IPS-15b (cell line): ENCODE measurements around the gene LTBR.
"Not testable (repeated sequence)": the region's sequence is repeated elsewhere in the genome, so short reads cannot be mapped to it uniquely, and the experiment has no call there.

Source experiments
- H3K27me3 ChIP-seq: one replicate; pipeline ENCODE4 v1.6.1; 2013; ENCODE audit warnings: low read length; ENCODE audit not compliant: control insufficient read depth, insufficient read depth
- H3K36me3 ChIP-seq: one replicate; pipeline ENCODE4 v1.6.1; 2013; ENCODE audit warnings: low read length; ENCODE audit not compliant: control insufficient read depth, insufficient read depth
- H3K4me1 ChIP-seq: one replicate; pipeline ENCODE4 v1.6.1; 2013; ENCODE audit warnings: mild to moderate bottlenecking, low read length; ENCODE audit not compliant: control insufficient read depth, insufficient read depth
- H3K4me3 ChIP-seq: one replicate; pipeline ENCODE4 v1.5.1; 2013; ENCODE audit warnings: low read depth, low read length
- H3K9ac ChIP-seq: one replicate; pipeline ENCODE4 v1.6.1; 2013; ENCODE audit warnings: low read depth, mild to moderate bottlenecking, low read length
- H3K9me3 ChIP-seq: one replicate; pipeline ENCODE4 v1.6.1; 2013; ENCODE audit warnings: mild to moderate bottlenecking, low read length; ENCODE audit not compliant: control insufficient read depth, insufficient read depth

LTBR gene

GRCh38 chr12:6426882-6427671, 43.1 kb downstream of the LTBR start:
- Histone ChIP-seq H3K36me3 (no peaks in the 10 kb centered on the region), H3K4me1 (no peaks in the 10 kb centered on the region), H3K4me3 (no peak overlapping the region), H3K27me3 (peaks cover 3% of the 10 kb centered on the region), H3K9me3 (no peaks in the 10 kb centered on the region), H3K9ac (no peak overlapping the region)

- H3K9me3 ChIP-seq, H3K4me1 ChIP-seq, H3K36me3 ChIP-seq, H3K9ac ChIP-seq, H3K4me3 ChIP-seq, H3K27me3 ChIP-seq: not testable (repeated sequence)
Observed at GRCh38 chr12:6427796-6428195, 43.8 kb downstream of the LTBR start.

- H3K36me3 ChIP-seq = no peaks in the 10 kb centered on the region
- H3K27me3 ChIP-seq = peaks cover 3% of the 10 kb centered on the region
- H3K4me1 ChIP-seq = no peaks in the 10 kb centered on the region
- H3K9ac ChIP-seq = no peak overlapping the region
- no peaks in the 10 kb centered on the region for H3K9me3 ChIP-seq
- no peak overlapping the region for H3K4me3 ChIP-seq
Observed at GRCh38 chr12:6428326-6428725, 44.4 kb downstream of the LTBR start.

- Histone ChIP-seq H3K27me3 (no peaks in the 10 kb centered on the region), H3K4me3 (no peak overlapping the region), H3K9ac (no peak overlapping the region), H3K9me3 (no peaks in the 10 kb centered on the region), H3K4me1 (peaks cover 10% of the 10 kb centered on the region), H3K36me3 (no peaks in the 10 kb centered on the region)
Observed at GRCh38 chr12:6430124-6430989, 46.4 kb downstream of the LTBR start.

GRCh38 chr12:6432991-6433390, 49.0 kb downstream of the LTBR start:
- no peak overlapping the region for H3K4me3 ChIP-seq
- no peaks in the 10 kb centered on the region for H3K36me3 ChIP-seq
- no peaks in the 10 kb centered on the region for H3K9me3 ChIP-seq
- H3K9ac ChIP-seq = no peak overlapping the region
- H3K27me3 ChIP-seq = no peaks in the 10 kb centered on the region
- peaks cover 10% of the 10 kb centered on the region for H3K4me1 ChIP-seq

GRCh38 chr12:6434205-6435140, 50.5 kb downstream of the LTBR start:
- Histone ChIP-seq H3K27me3 (no peaks in the 10 kb centered on the region), H3K9ac (no peak overlapping the region), H3K4me1 (peaks cover 10% of the 10 kb centered on the region), H3K36me3 (no peaks in the 10 kb centered on the region), H3K9me3 (no peaks in the 10 kb centered on the region), H3K4me3 (no peak overlapping the region)

- Histone ChIP-seq H3K9ac (no peak overlapping the region), H3K4me3 (no peak overlapping the region), H3K4me1 (peaks cover 10% of the 10 kb centered on the region), H3K27me3 (no peaks in the 10 kb centered on the region), H3K9me3 (no peaks in the 10 kb centered on the region), H3K36me3 (no peaks in the 10 kb centered on the region)
Observed at GRCh38 chr12:6435961-6436715, 52.2 kb downstream of the LTBR start.

- Histone ChIP-seq H3K27me3 (no peaks in the 10 kb centered on the region), H3K4me1 (peaks cover 10% of the 10 kb centered on the region), H3K4me3 (no peak overlapping the region), H3K9ac (no peak overlapping the region), H3K36me3 (no peaks in the 10 kb centered on the region), H3K9me3 (no peaks in the 10 kb centered on the region)
Observed at GRCh38 chr12:6437586-6437985, 53.6 kb downstream of the LTBR start.

- Histone ChIP-seq H3K4me1 (peaks cover 10% of the 10 kb centered on the region), H3K36me3 (no peaks in the 10 kb centered on the region), H3K27me3 (no peaks in the 10 kb centered on the region), H3K9ac (no peak overlapping the region), H3K4me3 (no peak overlapping the region), H3K9me3 (no peaks in the 10 kb centered on the region)
Observed at GRCh38 chr12:6438345-6438744, 54.4 kb downstream of the LTBR start.

- Histone ChIP-seq H3K4me3 (no peak overlapping the region), H3K4me1 (no peaks in the 10 kb centered on the region), H3K36me3 (no peaks in the 10 kb centered on the region), H3K27me3 (no peaks in the 10 kb centered on the region), H3K9ac (no peak overlapping the region), H3K9me3 (no peaks in the 10 kb centered on the region)
Observed at GRCh38 chr12:6440391-6440790, 56.4 kb downstream of the LTBR start.
